ENCODE results near the gene RGL4.
"Not testable (repeated sequence)": the region's sequence is repeated elsewhere in the genome, so short reads cannot be mapped to it uniquely, and the experiment has no call there.

RGL4 gene

GRCh38 chr22:23690713-23691112 is at the start of gene RGL4:
Gene RGL4 (plus strand): TSS chr22:23691013. CDS start chr22:23692031, 1,018 bp downstream.
- no peak for DNase-seq (ENCODE audit: extremely low read depth, low read depth)
- no peak for TF ChIP-seq CTCF (IDR thresholded peaks at IDR 0.05; ENCODE audit: low read depth, low read length)

- DNase-seq (ENCODE audit: extremely low read depth, low read depth) = not testable (repeated sequence)
Observed at GRCh38 chr22:23646526-23646925, 44.3 kb upstream of the RGL4 start.

- no peak for TF ChIP-seq CTCF (IDR thresholded peaks at IDR 0.05; ENCODE audit: low read depth, low read length)
- no peak for DNase-seq (ENCODE audit: extremely low read depth, low read depth)
Observed at GRCh38 chr22:23649071-23649501, 41.7 kb upstream of the RGL4 start.

GRCh38 chr22:23651676-23652075 is 39.1 kb upstream of the RGL4 start:
- DNase-seq (ENCODE audit: extremely low read depth, low read depth) = no peak
- TF ChIP-seq CTCF (IDR thresholded peaks at IDR 0.05; ENCODE audit: low read depth, low read length) = no peak

GRCh38 chr22:23652286-23652685 is 38.5 kb upstream of the RGL4 start:
- no peak for DNase-seq (ENCODE audit: extremely low read depth, low read depth)
- TF ChIP-seq CTCF (IDR thresholded peaks at IDR 0.05; ENCODE audit: low read depth, low read length) = no peak

GRCh38 chr22:23652711-23653110 is 38.1 kb upstream of the RGL4 start:
- no peak for DNase-seq (ENCODE audit: extremely low read depth, low read depth)
- no peak for TF ChIP-seq CTCF (IDR thresholded peaks at IDR 0.05; ENCODE audit: low read depth, low read length)

GRCh38 chr22:23655891-23656475 is 34.8 kb upstream of the RGL4 start:
- TF ChIP-seq CTCF (IDR thresholded peaks at IDR 0.05; ENCODE audit: low read depth, low read length) = no peak
- no peak for DNase-seq (ENCODE audit: extremely low read depth, low read depth)

GRCh38 chr22:23657727-23658126 is 33.1 kb upstream of the RGL4 start:
- no peak for DNase-seq (ENCODE audit: extremely low read depth, low read depth)
- no peak for TF ChIP-seq CTCF (IDR thresholded peaks at IDR 0.05; ENCODE audit: low read depth, low read length)

- not testable (repeated sequence) for DNase-seq (ENCODE audit: extremely low read depth, low read depth)
Observed at GRCh38 chr22:23660381-23660780, 30.4 kb upstream of the RGL4 start.
